HepG2 (cell line): Measurements from ENCODE around the gene MRPL27. TPM values are rescaled to one million over a fixed set of nuclear protein-coding genes. Genes with fewer than 3 reads are reported as not detected.

Source experiments
- FOSL2 ChIP-seq: sonication (generic); formaldehyde crosslinking; IDR thresholded peaks from 2 replicates; pipeline ENCODE4 v1.4.0; 2020; ENCODE audit warnings: missing genetic modification reagents
- IKZF4 ChIP-seq: sonication (generic); formaldehyde crosslinking; IDR thresholded peaks from 2 replicates; pipeline ENCODE4 v1.5.1; 2020; ENCODE audit warnings: borderline replicate concordance, mild to moderate bottlenecking, low read depth, missing genetic modification reagents; ENCODE audit errors: not compliant biosample characterization
- PAF1 ChIP-seq: IDR thresholded peaks from 2 replicates; pipeline ENCODE4 v1.6.1; 2016; ENCODE audit warnings: missing genetic modification reagents, missing compliant biosample characterization
- RFX3 ChIP-seq: IDR thresholded peaks from 2 replicates; pipeline ENCODE4 v1.6.1; 2016; ENCODE audit warnings: missing biosample characterization, missing genetic modification reagents
- SALL1 ChIP-seq: sonication (generic); formaldehyde crosslinking; IDR thresholded peaks from 2 replicates; pipeline ENCODE4 v1.8.0; 2022; ENCODE audit warnings: mild to moderate bottlenecking, missing genetic modification reagents
- SRY ChIP-seq: sonication (generic); formaldehyde crosslinking; IDR thresholded peaks from 2 replicates; pipeline ENCODE4 v1.8.0; 2022; ENCODE audit warnings: mild to moderate bottlenecking, missing genetic modification reagents
- TCF7L2 ChIP-seq: IDR thresholded peaks from 2 replicates; pipeline ENCODE4 v1.6.1; 2011; ENCODE audit warnings: mild to moderate bottlenecking, low read depth, low read length, moderate library complexity
- ZFP36L1 ChIP-seq: sonication (generic); formaldehyde crosslinking; IDR thresholded peaks from 2 replicates; pipeline ENCODE4 v1.8.0; 2022; ENCODE audit warnings: mild to moderate bottlenecking, missing genetic modification reagents, moderate library complexity
- ZFP82 ChIP-seq: sonication (generic); formaldehyde crosslinking; IDR thresholded peaks from 2 replicates; pipeline ENCODE4 v1.5.1; 2020; ENCODE audit warnings: mild to moderate bottlenecking, missing genetic modification reagents, borderline replicate concordance
- ZNF317 ChIP-seq: sonication (generic); formaldehyde crosslinking; IDR thresholded peaks from 2 replicates; pipeline ENCODE4 v1.5.0; 2020; ENCODE audit warnings: mild to moderate bottlenecking, missing genetic modification reagents
- ZNF383 ChIP-seq: sonication (generic); formaldehyde crosslinking; IDR thresholded peaks from 2 replicates; pipeline ENCODE4 v1.4.0; 2020; ENCODE audit warnings: missing genetic modification reagents, mild to moderate bottlenecking, borderline replicate concordance
- ZNF552 ChIP-seq: sonication (generic); formaldehyde crosslinking; IDR thresholded peaks from 2 replicates; pipeline ENCODE4 v1.9.0; 2022; ENCODE audit warnings: missing genetic modification reagents, mild to moderate bottlenecking, borderline replicate concordance
- ZNF567 ChIP-seq: sonication (generic); formaldehyde crosslinking; IDR thresholded peaks from 2 replicates; pipeline ENCODE4 v1.8.1; 2023; ENCODE audit warnings: mild to moderate bottlenecking, missing genetic modification reagents, borderline replicate concordance
- ZNF772 ChIP-seq: sonication (generic); formaldehyde crosslinking; IDR thresholded peaks from 2 replicates; pipeline ENCODE4 v1.5.0; 2020; ENCODE audit warnings: mild to moderate bottlenecking, missing genetic modification reagents
- polyA plus RNA-seq, 8 experiments: library from polyadenylated mRNA; depleted of rRNA in 3 of 8; stranded (reverse) in 7 of 8; unstranded in 1 of 8; fragments of >200 nt; fragmentation: Illumina TruSeq in 4 of 8; extraction: Trizol in 4 of 8; gene quantifications; 2 replicates each; pipeline versions ENCODE4 v1.2.1 to v1.2.3, GENCODE V29; 2011 to 2016; ENCODE audit warnings: low read depth in 4 of 8, missing spikeins in 1 of 8, mixed read lengths in 1 of 8; ENCODE audit not compliant: insufficient read depth in 1 of 8
- total RNA-seq, 5 experiments: library from RNA; depleted of rRNA; stranded (reverse); fragments of >200 nt; fragmentation: Illumina TruSeq; extraction: Trizol; gene quantifications; 2 replicates each; pipeline ENCODE4 v1.2.3, GENCODE V29; 2016; ENCODE audit warnings: low read depth in 1 of 5
- TF ChIP-seq, protein P1 (sequence below): sonication (generic); formaldehyde crosslinking; IDR thresholded peaks from 2 replicates; pipeline ENCODE4 v1.4.0; 2020; ENCODE audit warnings: missing genetic modification reagents, borderline replicate concordance
- TF ChIP-seq, protein P2 (sequence below): sonication (generic); formaldehyde crosslinking; IDR thresholded peaks from 2 replicates; pipeline ENCODE4 v1.4.0; 2020; ENCODE audit warnings: missing genetic modification reagents, mild to moderate bottlenecking, borderline replicate concordance
- TF ChIP-seq, protein P3 (sequence below): IDR thresholded peaks from 2 replicates; pipeline ENCODE4 v1.6.1; 2018; ENCODE audit warnings: missing genetic modification reagents, mild to moderate bottlenecking, missing compliant biosample characterization
- TF ChIP-seq, protein P4 (sequence below): sonication (generic); formaldehyde crosslinking; IDR thresholded peaks from 2 replicates; pipeline ENCODE4 v1.5.0; 2020; ENCODE audit warnings: missing genetic modification reagents
- TF ChIP-seq, protein P5 (sequence below): IDR thresholded peaks from 2 replicates; pipeline ENCODE4 v1.6.1; 2016; ENCODE audit warnings: missing compliant biosample characterization, missing genetic modification reagents, borderline replicate concordance

MRPL27 gene
- total and polyA plus RNA-seq, 2 of the 13 experiments (the other 11 are each of a cell fraction or from before 2014, with no cell fraction given), result 137 to 217 TPM

DNA sequence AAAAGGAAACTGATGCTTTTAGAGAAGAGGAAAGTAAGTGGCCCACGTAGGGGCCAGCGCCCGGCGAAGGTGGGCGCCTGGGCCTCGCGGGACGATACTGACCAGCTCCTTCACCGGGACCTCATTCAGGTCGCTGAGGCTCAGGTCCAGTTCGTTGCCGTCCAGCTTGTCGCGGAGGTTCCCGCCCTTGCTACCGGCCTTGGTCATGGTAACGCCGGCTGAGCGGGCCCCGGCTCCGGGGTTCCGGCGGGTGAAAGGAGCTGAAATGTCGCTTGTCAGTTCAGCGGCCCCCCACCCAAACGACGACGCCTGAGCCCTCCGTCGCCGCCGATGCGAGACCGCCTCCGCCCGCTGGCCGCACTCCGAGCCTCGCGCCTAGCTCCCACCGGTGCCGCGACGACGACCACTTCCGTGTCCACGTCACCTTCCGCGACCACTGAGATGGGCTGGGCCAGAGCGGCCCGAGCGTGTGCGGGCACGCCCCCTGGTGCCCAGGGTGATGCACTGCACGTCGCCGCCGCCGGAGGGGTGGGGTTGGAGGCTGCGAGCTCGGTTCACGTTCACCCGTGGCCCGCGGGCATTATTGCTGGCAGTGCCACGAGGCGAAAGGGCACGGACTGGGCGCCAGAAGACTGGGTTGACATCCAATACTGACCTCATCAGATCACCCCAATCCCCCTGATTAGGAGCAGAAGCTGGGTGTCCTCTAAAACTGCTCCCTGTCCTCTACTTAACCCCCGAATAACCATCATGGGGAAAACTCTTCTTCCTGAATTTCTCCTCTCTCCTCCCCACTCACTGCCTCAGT lies 24.3 kb upstream of the MRPL27 start, which contains the start of gene LRRC59 (continued):
- TF ChIP-seq, protein P1, sequence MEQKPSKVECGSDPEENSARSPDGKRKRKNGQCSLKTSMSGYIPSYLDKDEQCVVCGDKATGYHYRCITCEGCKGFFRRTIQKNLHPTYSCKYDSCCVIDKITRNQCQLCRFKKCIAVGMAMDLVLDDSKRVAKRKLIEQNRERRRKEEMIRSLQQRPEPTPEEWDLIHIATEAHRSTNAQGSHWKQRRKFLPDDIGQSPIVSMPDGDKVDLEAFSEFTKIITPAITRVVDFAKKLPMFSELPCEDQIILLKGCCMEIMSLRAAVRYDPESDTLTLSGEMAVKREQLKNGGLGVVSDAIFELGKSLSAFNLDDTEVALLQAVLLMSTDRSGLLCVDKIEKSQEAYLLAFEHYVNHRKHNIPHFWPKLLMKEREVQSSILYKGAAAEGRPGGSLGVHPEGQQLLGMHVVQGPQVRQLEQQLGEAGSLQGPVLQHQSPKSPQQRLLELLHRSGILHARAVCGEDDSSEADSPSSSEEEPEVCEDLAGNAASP, result peak; percentile 94
- TF ChIP-seq IKZF4 (CRISPR knock-in tag) (peak; percentile 97), PAF1 (no peak), ZNF317 (CRISPR knock-in tag) (peak; percentile 92), TCF7L2 (no peak), SRY (CRISPR knock-in tag) (peak; percentile 97), RFX3 (CRISPR knock-in tag) (peak; percentile 46; the same call in 1 of the 2 replicates), ZNF772 (peak; percentile 99), ZFP82 (CRISPR knock-in tag) (peak; percentile 42; the same call in 1 of the 2 replicates), ZNF552 (CRISPR knock-in tag) (peak; percentile 97), ZNF383 (no peak), SALL1 (peak; percentile 99), ZFP36L1 (CRISPR knock-in tag) (peak; percentile 84; the same call in 1 of the 2 replicates), ZNF567 (CRISPR knock-in tag) (peak; percentile 92), FOSL2 (CRISPR knock-in tag) (peak; percentile 95)
- TF ChIP-seq, protein P2, sequence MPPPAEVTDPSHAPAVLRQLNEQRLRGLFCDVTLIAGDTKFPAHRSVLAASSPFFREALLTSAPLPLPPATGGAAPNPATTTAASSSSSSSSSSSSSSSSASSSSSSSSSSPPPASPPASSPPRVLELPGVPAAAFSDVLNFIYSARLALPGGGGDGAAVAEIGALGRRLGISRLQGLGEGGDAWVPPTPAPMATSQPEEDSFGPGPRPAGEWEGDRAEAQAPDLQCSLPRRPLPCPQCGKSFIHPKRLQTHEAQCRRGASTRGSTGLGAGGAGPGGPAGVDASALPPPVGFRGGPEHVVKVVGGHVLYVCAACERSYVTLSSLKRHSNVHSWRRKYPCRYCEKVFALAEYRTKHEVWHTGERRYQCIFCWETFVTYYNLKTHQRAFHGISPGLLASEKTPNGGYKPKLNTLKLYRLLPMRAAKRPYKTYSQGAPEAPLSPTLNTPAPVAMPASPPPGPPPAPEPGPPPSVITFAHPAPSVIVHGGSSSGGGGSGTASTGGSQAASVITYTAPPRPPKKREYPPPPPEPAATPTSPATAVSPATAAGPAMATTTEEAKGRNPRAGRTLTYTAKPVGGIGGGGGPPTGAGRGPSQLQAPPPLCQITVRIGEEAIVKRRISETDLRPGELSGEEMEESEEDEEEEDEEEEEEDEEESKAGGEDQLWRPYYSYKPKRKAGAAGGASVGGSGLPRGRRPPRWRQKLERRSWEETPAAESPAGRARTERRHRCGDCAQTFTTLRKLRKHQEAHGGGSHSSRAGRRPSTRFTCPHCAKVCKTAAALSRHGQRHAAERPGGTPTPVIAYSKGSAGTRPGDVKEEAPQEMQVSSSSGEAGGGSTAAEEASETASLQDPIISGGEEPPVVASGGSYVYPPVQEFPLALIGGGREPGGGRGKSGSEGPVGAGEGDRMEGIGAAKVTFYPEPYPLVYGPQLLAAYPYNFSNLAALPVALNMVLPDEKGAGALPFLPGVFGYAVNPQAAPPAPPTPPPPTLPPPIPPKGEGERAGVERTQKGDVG, result peak; percentile 78; the same call in 1 of the 2 replicates
- TF ChIP-seq, protein P3, sequence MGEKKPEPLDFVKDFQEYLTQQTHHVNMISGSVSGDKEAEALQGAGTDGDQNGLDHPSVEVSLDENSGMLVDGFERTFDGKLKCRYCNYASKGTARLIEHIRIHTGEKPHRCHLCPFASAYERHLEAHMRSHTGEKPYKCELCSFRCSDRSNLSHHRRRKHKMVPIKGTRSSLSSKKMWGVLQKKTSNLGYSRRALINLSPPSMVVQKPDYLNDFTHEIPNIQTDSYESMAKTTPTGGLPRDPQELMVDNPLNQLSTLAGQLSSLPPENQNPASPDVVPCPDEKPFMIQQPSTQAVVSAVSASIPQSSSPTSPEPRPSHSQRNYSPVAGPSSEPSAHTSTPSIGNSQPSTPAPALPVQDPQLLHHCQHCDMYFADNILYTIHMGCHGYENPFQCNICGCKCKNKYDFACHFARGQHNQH (CRISPR knock-in tag), result peak; percentile 97
- TF ChIP-seq, protein P4, sequence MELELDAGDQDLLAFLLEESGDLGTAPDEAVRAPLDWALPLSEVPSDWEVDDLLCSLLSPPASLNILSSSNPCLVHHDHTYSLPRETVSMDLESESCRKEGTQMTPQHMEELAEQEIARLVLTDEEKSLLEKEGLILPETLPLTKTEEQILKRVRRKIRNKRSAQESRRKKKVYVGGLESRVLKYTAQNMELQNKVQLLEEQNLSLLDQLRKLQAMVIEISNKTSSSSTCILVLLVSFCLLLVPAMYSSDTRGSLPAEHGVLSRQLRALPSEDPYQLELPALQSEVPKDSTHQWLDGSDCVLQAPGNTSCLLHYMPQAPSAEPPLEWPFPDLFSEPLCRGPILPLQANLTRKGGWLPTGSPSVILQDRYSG, result peak; percentile 68; the same call in 1 of the 2 replicates
- TF ChIP-seq, protein P5, sequence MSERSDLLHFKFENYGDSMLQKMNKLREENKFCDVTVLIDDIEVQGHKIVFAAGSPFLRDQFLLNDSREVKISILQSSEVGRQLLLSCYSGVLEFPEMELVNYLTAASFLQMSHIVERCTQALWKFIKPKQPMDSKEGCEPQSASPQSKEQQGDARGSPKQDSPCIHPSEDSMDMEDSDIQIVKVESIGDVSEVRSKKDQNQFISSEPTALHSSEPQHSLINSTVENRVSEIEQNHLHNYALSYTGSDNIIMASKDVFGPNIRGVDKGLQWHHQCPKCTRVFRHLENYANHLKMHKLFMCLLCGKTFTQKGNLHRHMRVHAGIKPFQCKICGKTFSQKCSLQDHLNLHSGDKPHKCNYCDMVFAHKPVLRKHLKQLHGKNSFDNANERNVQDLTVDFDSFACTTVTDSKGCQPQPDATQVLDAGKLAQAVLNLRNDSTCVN (CRISPR knock-in tag), result peak; percentile 94
